Breast epithelium (tissue), 4 donors: ENCODE data around the gene MICAL2. TPM values are rescaled to one million over a fixed set of nuclear protein-coding genes. Genes with fewer than 3 reads are reported as not detected.

Experiments
- DNase-seq, 2 donors: peaks; one replicate each; pipeline ENCODE4 v3.0.0-alpha.2; 2019; ENCODE audit warnings: low spot score in 2 of 2
- H3K27ac ChIP-seq, 2 donors: fragments of 200-600 bp; sonication (generic) in 1 of 2; one replicate each; pipeline ENCODE4 v1.5.1; 2016 to 2019; ENCODE audit warnings: mild to moderate bottlenecking in 1 of 2
- H3K27me3 ChIP-seq, 2 donors: fragments of 200-600 bp; sonication (generic) in 1 of 2; one replicate each; pipeline versions ENCODE4 v1.5.1 to v1.6.0; 2017 to 2019; ENCODE audit warnings: control low read depth in 1 of 2, mild to moderate bottlenecking in 1 of 2
- H3K36me3 ChIP-seq: fragments of 200-600 bp; one replicate; pipeline ENCODE4 v1.5.1; 2019
- H3K4me1 ChIP-seq, 2 donors: fragments of 200-600 bp; sonication (generic); one replicate each; pipeline ENCODE4 v1.5.1; 2016 to 2019; ENCODE audit warnings: control low read depth in 1 of 2
- H3K4me3 ChIP-seq, 3 donors: fragments of 200-600 bp; sonication (generic); 1 replicate in 2 of 3; 2 replicates in 1 of 3; pipeline ENCODE4 v1.5.1; 2016 to 2019; ENCODE audit warnings: mild to moderate bottlenecking in 3 of 3, moderate library complexity in 2 of 3
- H3K9me3 ChIP-seq, 2 donors: fragments of 200-600 bp; sonication (generic) in 1 of 2; one replicate each; pipeline ENCODE4 v1.5.1; 2016 to 2019; ENCODE audit warnings: control low read depth in 1 of 2
- POLR2A ChIP-seq: fragments of 450-650 bp; IDR thresholded peaks from one replicate; pipeline ENCODE4 v1.6.1; 2016; ENCODE audit warnings: antibody characterized with exemption, mild to moderate bottlenecking, moderate library complexity
- POLR2AphosphoS5 ChIP-seq, 3 donors: sonication (generic); formaldehyde crosslinking; IDR thresholded peaks; one replicate each; pipeline ENCODE4 v1.6.1; 2017; ENCODE audit warnings: antibody characterized with exemption in 3 of 3
- intact Hi-C: fragments of 100-400 bp; cut with DNase I; formaldehyde crosslinking; loops from one replicate; pipeline ENCODE4 v1.15.1; 2023; ENCODE audit warnings: low total_unique reads
- total RNA-seq, 3 donors: library from RNA; depleted of rRNA; stranded (reverse); fragments of >200 nt; gene quantifications; one replicate each; pipeline ENCODE4 v1.1.0, GENCODE V29; 2016
- TF ChIP-seq, protein P1 (sequence below), 3 donors: fragments of 450-650 bp; IDR thresholded peaks; one replicate each; pipeline ENCODE4 v1.5.1; 2016 to 2017; ENCODE audit warnings: antibody characterized with exemption in 3 of 3, mild to moderate bottlenecking in 3 of 3, moderate library complexity in 3 of 3

The MICAL2 gene
- total RNA-seq, 3 donors from 2014 or later: 30.9 to 52.4 (median 38.6) TPM

DNA sequence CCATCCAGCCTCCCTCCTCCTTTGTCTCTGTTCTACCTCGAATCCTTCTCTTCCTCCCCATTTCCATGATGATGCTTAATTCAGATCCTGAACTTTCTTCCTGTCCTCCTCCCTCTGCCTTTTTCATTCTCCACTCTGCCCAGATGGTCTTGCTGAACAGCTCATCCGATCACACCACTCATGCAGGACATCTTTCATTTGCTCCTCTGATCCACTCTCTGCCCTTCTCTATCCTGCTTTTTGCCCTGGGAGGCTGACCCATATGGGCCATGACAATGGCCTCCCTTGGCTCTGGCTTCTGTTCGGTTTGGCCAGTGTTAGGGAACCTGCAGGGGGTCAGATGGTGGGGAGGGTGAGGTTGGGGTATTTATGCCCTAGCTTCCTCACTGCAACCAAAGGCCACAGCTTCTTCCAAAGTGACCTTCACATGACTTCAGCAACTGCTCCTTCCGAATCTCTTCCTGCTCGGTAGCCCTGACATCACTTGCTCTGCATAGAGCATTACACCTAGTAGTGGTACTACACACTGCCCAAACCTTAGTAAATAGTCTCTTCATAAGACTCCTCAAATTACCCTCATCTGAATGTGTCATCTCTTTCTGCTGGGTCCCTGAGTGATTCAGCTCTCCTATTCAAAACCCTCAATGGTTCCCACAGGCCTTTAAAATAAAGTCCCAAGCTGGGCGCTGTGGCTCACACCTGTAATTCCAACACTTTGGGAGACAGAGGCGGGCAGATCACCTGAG lies 32.7 kb upstream of the MICAL2 start:
- H3K4me1 ChIP-seq: no peaks in the 10 kb centered on the region
- intact Hi-C loops: no loop called here
- no peaks in the 10 kb centered on the region for H3K9me3 ChIP-seq
- H3K4me3 ChIP-seq: no peak overlapping the region
- no peak for TF ChIP-seq POLR2A
- TF ChIP-seq POLR2AphosphoS5 (IDR thresholded peaks at IDR 0.05): no peak
- TF ChIP-seq, protein P1, sequence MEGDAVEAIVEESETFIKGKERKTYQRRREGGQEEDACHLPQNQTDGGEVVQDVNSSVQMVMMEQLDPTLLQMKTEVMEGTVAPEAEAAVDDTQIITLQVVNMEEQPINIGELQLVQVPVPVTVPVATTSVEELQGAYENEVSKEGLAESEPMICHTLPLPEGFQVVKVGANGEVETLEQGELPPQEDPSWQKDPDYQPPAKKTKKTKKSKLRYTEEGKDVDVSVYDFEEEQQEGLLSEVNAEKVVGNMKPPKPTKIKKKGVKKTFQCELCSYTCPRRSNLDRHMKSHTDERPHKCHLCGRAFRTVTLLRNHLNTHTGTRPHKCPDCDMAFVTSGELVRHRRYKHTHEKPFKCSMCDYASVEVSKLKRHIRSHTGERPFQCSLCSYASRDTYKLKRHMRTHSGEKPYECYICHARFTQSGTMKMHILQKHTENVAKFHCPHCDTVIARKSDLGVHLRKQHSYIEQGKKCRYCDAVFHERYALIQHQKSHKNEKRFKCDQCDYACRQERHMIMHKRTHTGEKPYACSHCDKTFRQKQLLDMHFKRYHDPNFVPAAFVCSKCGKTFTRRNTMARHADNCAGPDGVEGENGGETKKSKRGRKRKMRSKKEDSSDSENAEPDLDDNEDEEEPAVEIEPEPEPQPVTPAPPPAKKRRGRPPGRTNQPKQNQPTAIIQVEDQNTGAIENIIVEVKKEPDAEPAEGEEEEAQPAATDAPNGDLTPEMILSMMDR (IDR thresholded peaks at IDR 0.05): no peak
- peak overlapping the region in 1 of 2 donors; percentile 78 for H3K27ac ChIP-seq
- DNase-seq: no peak
- no peaks in the 10 kb centered on the region for H3K27me3 ChIP-seq
- H3K36me3 ChIP-seq: no peaks in the 10 kb centered on the region

DNA sequence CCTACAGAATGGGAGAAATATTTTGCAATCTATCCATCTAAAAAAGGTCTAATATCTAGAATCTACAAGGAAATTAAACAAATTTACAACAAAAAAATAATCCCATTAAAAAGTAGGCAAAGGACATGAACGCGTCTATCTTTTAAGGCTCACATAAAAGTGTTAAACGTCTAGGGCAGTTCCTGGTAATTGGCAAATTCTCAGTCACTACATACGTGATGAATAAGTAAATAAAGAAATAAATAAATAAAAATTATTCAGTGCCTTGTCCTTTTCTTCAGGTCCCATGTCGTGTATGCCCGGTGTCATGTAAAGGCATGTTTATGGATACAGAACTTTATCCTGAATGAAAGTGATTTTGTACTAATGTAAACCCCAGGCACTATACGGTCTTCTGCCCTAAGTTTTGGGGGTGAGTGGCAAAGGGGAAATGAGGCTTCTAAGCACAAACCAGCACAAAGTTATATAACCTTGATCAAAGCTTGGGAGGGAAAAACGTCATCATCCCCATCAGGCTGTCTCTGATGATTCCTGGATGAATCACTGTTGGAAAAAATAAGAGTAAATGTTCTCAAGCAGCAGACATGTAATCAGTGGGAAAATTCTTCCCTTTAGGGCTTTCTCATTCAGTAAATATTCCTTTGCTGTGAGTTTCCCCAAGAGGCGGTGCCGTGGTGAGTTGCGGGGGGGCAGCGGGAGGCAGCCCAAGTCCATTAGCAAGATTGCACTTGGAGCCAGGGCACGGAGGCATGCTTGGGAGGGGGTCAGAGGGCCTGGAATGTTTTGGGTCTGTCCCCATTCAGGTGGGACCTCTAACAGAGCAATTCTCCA lies 30.4 kb upstream of the MICAL2 start:
- intact Hi-C loops: no loop called here
- H3K27me3 ChIP-seq: no peaks in the 10 kb centered on the region
- H3K4me3 ChIP-seq: no peak overlapping the region
- no peaks in the 10 kb centered on the region for H3K36me3 ChIP-seq
- H3K4me1 ChIP-seq: no peaks in the 10 kb centered on the region
- H3K9me3 ChIP-seq: no peaks in the 10 kb centered on the region
- TF ChIP-seq, protein P1 (IDR thresholded peaks at IDR 0.05): no peak
- peak in 2 of 3 donors; percentile 41 to 62 for TF ChIP-seq POLR2AphosphoS5 (IDR thresholded peaks at IDR 0.05)
- DNase-seq: peak; percentile 62 to 65
- H3K27ac ChIP-seq: peak overlapping the region; percentile 40 to 60

DNA sequence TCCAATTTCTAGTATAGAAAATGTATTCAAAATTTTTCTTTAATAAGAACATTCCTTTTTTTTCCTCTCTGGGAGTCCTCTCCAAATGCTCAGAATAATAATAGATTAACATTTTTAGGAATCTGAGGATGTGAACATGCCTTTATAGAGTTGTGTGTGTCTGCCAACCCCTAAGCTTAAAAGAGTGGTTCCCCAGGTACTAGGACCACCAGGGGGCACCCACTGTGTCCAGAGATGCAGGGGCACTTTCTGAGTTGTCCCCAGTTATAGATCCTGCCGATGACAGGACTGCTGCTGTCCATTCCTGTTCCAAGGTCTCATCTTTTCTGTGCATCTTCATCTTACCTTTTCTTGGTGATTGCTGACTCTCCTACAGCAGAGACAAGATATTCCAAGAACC lies 27.0 kb upstream of the MICAL2 start:
- intact Hi-C loops: no loop called here
- Histone ChIP-seq H3K4me1 (peaks cover 0 to 10% of the 10 kb centered on the region in 2 donors), H3K27me3 (no peaks in the 10 kb centered on the region), H3K4me3 (no peak overlapping the region), H3K9me3 (no peaks in the 10 kb centered on the region), H3K27ac (no peak overlapping the region), H3K36me3 (no peaks in the 10 kb centered on the region)
- no peak for TF ChIP-seq POLR2AphosphoS5 (IDR thresholded peaks at IDR 0.05)
- TF ChIP-seq POLR2A: no peak
- TF ChIP-seq, protein P1 (IDR thresholded peaks at IDR 0.05): no peak
- no peak for DNase-seq

DNA sequence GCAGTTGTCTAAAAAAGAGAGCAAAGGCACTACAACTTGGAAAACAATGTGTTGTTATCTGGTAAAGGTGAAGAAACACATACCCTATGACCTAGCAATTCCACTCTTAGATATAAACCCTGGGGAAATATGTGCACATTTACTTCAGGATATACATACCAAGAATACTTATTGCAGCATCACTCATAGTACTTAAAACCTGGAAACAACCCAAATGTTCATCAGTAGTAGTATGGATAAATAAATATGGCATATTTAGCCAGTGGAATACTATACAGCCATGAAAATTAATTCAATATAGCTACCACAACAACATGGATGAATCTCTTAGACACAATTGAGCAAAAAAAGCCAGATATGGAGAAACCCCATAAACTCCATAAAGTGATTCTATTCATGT lies 26.1 kb upstream of the MICAL2 start:
- H3K36me3 ChIP-seq: no peaks in the 10 kb centered on the region
- intact Hi-C loops: no loop called here
- H3K27me3 ChIP-seq: no peaks in the 10 kb centered on the region
- no peak for DNase-seq
- no peak for TF ChIP-seq POLR2AphosphoS5 (IDR thresholded peaks at IDR 0.05)
- TF ChIP-seq POLR2A: no peak
- TF ChIP-seq, protein P1 (IDR thresholded peaks at IDR 0.05): no peak
- H3K27ac ChIP-seq: no peak overlapping the region
- no peak overlapping the region for H3K4me3 ChIP-seq
- peaks cover 0 to 10% of the 10 kb centered on the region in 2 donors for H3K4me1 ChIP-seq
- H3K9me3 ChIP-seq: no peaks in the 10 kb centered on the region
